ENCODE data around the gene CRCP. TPM values are rescaled to one million over a fixed set of nuclear protein-coding genes. Genes with fewer than 3 reads are reported as not detected.
"Not testable (repeated sequence)": the region's sequence is repeated elsewhere in the genome, so short reads cannot be mapped to it uniquely, and the experiment has no call there.

Gene CRCP
- 10 to 100 TPM; 45.9 to 61.9 (median 54.2) TPM for total RNA-seq

- peak; percentile 95 for DNase-seq (ENCODE audit: extremely low spot score)
- H3K36me3 ChIP-seq, result no peaks in the 10 kb centered on the region
- under 1% methylated on average over 41 of the region's 67 CpGs for WGBS
- H3K27me3 ChIP-seq, result no peaks in the 10 kb centered on the region
- peak within 1 kb of the TSS; percentile 92 to 97 (median 96) for H3K27ac ChIP-seq (replicated peaks in 1 of 4)
- TF ChIP-seq POLR2AphosphoS5 (IDR thresholded peaks at IDR 0.05), result peak; percentile 84 to 89
- TF ChIP-seq CTCF (IDR thresholded peaks at IDR 0.05), result peak in 2 of 3 experiments; percentile 28 to 30
- TF ChIP-seq POLR2A (IDR thresholded peaks at IDR 0.05; ENCODE audit: low read depth), result no peak
- no peak for TF ChIP-seq EP300 (IDR thresholded peaks at IDR 0.05)
- H3K4me1 ChIP-seq, result peaks cover 42 to 55% (median 52%) of the 10 kb centered on the region in 4 donors
- H3K9me3 ChIP-seq, result no peaks in the 10 kb centered on the region
- peak within 1 kb of the TSS; percentile 83 to 93 (median 85) for H3K4me3 ChIP-seq
- intact Hi-C loops (cut with DNase I), result no loop called here
Observed at GRCh38 chr7:66114743-66115649, at the start of gene CRCP. Gene CRCP, plus strand, starts transcription at chr7:66114847. Its CDS starts 116 bp downstream, at chr7:66114963.

GRCh38 chr7:66069732-66070131, 44.9 kb upstream of the CRCP start:
- 92% methylated on average over 4 of the region's 4 CpGs for WGBS
- H3K9me3 ChIP-seq, result no peaks in the 10 kb centered on the region
- no peak for TF ChIP-seq POLR2AphosphoS5 (IDR thresholded peaks at IDR 0.05)
- no peak for TF ChIP-seq EP300 (IDR thresholded peaks at IDR 0.05)
- TF ChIP-seq CTCF (IDR thresholded peaks at IDR 0.05), result no peak
- TF ChIP-seq POLR2A (IDR thresholded peaks at IDR 0.05; ENCODE audit: low read depth), result no peak
- H3K27me3 ChIP-seq, result no peaks in the 10 kb centered on the region
- DNase-seq (ENCODE audit: extremely low spot score), result no peak
- intact Hi-C loops (cut with DNase I), result no loop called here
- H3K4me1 ChIP-seq, result no peaks in the 10 kb centered on the region
- H3K27ac ChIP-seq (replicated peaks in 1 of 4), result no peak overlapping the region
- no peak overlapping the region for H3K4me3 ChIP-seq
- no peaks in the 10 kb centered on the region for H3K36me3 ChIP-seq

GRCh38 chr7:66070222-66070621, 44.4 kb upstream of the CRCP start:
- no peak for DNase-seq (ENCODE audit: extremely low spot score)
- Histone ChIP-seq H3K4me3 (no peak overlapping the region), H3K4me1 (peaks cover 0 to 4% (median 2%) of the 10 kb centered on the region in 4 donors), H3K36me3 (no peaks in the 10 kb centered on the region), H3K27ac (replicated peaks in 1 of 4) (no peak overlapping the region), H3K27me3 (no peaks in the 10 kb centered on the region), H3K9me3 (no peaks in the 10 kb centered on the region)
- WGBS, result 100% methylated on average over 1 of the region's 1 CpG
- intact Hi-C loops (cut with DNase I), result no loop called here
- TF ChIP-seq EP300 (IDR thresholded peaks at IDR 0.05), result no peak
- no peak for TF ChIP-seq POLR2AphosphoS5 (IDR thresholded peaks at IDR 0.05)
- no peak for TF ChIP-seq POLR2A (IDR thresholded peaks at IDR 0.05; ENCODE audit: low read depth)
- no peak for TF ChIP-seq CTCF (IDR thresholded peaks at IDR 0.05)

GRCh38 chr7:66072208-66072607, 42.4 kb upstream of the CRCP start:
- peaks cover 10 to 20% (median 17%) of the 10 kb centered on the region in 4 donors for H3K4me1 ChIP-seq

GRCh38 chr7:66075590-66076461, 38.8 kb upstream of the CRCP start, which contains the start of gene ASL:
Gene ASL, plus strand, starts transcription at chr7:66075819. Its CDS starts 263 bp downstream, at chr7:66076082.
- intact Hi-C loops (cut with DNase I), result no loop called here
- Histone ChIP-seq H3K27ac (replicated peaks in 1 of 4) (peak within 1 kb of the TSS; percentile 65 to 76 (median 72)), H3K36me3 (peaks cover 0 to 23% (median 8%) of the 10 kb centered on the region in 4 donors), H3K27me3 (no peaks in the 10 kb centered on the region), H3K9me3 (no peaks in the 10 kb centered on the region), H3K4me3 (peak within 1 kb of the TSS; percentile 67 to 97 (median 88)), H3K4me1 (peaks cover 15 to 25% (median 21%) of the 10 kb centered on the region in 4 donors)
- peak; percentile 95 for DNase-seq (ENCODE audit: extremely low spot score)
- 1% methylated on average over 23 of the region's 67 CpGs for WGBS
- TF ChIP-seq CTCF (IDR thresholded peaks at IDR 0.05) (no peak), POLR2A (IDR thresholded peaks at IDR 0.05; ENCODE audit: low read depth) (peak; percentile 29), POLR2AphosphoS5 (IDR thresholded peaks at IDR 0.05) (peak; percentile 96), EP300 (IDR thresholded peaks at IDR 0.05) (no peak)

More at GRCh38 chr7:66072208-66072607, 42.4 kb upstream of the CRCP start:
- H3K27ac ChIP-seq (replicated peaks in 1 of 4); H3K27me3 ChIP-seq; H3K4me3 ChIP-seq; intact Hi-C loops (cut with DNase I); H3K9me3 ChIP-seq; DNase-seq (ENCODE audit: extremely low spot score); H3K36me3 ChIP-seq: not testable (repeated sequence)
- 54% methylated on average over 7 of the region's 7 CpGs for WGBS
